HG03025 (cell line): ENCODE results near the gene TAPBP.

Experiments used
- ATAC-seq: cut with Tn5 transposase; IDR thresholded peaks from one replicate; pipeline ENCODE4 v1.9.1; 2021; ENCODE audit warnings: mild to moderate bottlenecking, moderate library complexity; ENCODE audit not compliant: unreplicated experiment, low FRiP score

TAPBP gene

GRCh38 chr6:33249732-33250630, 63.9 kb downstream of the TAPBP start:
- no peak for ATAC-seq
